ENCODE results near the gene DDHD1.

DDHD1 gene

GRCh38 chr14:53156238-53156637 lies 3.1 kb upstream of the DDHD1 start:
- Histone ChIP-seq H3K36me3 (ENCODE audit: control insufficient read depth, insufficient read depth, low read length) (no peaks in the 10 kb centered on the region), H3K4me3 (replicated peaks; ENCODE audit: low read depth, low read length) (no peak overlapping the region), H3K27me3 (replicated peaks; ENCODE audit: control insufficient read depth, insufficient read depth, low read length) (no peaks in the 10 kb centered on the region)
- no peak for TF ChIP-seq CTCF (IDR thresholded peaks at IDR 0.05; ENCODE audit: insufficient read depth, low read length, poor library complexity, severe bottlenecking)
- DNase-seq (ENCODE audit: extremely low read depth, insufficient read length): no peak

DNA sequence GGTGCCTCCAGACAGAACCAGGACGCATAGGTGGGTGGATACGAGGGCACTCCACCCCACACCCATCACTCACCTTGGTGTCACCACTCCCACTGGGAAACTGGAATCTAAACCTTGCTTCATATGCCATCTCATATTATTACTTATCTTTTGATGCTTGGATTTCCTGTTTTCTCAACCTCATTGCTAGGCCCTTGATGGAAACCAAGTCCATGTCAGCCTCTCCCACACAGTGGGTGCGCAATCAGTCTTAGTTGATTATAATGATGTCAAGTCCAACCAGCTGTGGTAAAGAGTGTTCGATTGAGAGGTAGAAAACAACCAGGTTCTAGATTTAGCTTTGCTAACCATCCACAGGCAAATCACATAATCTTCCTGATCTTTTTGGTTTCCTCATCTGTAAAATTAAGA lies 584 bp upstream of the DDHD1 start:
- no peak for DNase-seq (ENCODE audit: extremely low read depth, insufficient read length)
- peak overlapping the region; percentile 48 for H3K4me3 ChIP-seq (replicated peaks; ENCODE audit: low read depth, low read length)
- TF ChIP-seq CTCF (IDR thresholded peaks at IDR 0.05; ENCODE audit: insufficient read depth, low read length, poor library complexity, severe bottlenecking): no peak
- no peaks in the 10 kb centered on the region for H3K27me3 ChIP-seq (replicated peaks; ENCODE audit: control insufficient read depth, insufficient read depth, low read length)
- H3K36me3 ChIP-seq (ENCODE audit: control insufficient read depth, insufficient read depth, low read length): no peaks in the 10 kb centered on the region

- peak; percentile 79 for DNase-seq (ENCODE audit: extremely low read depth, insufficient read length)
- TF ChIP-seq CTCF (IDR thresholded peaks at IDR 0.05; ENCODE audit: insufficient read depth, low read length, poor library complexity, severe bottlenecking): no peak
- Histone ChIP-seq H3K27me3 (replicated peaks; ENCODE audit: control insufficient read depth, insufficient read depth, low read length) (no peaks in the 10 kb centered on the region), H3K4me3 (replicated peaks; ENCODE audit: low read depth, low read length) (peak overlapping the region; percentile 98), H3K36me3 (ENCODE audit: control insufficient read depth, insufficient read depth, low read length) (no peaks in the 10 kb centered on the region)
Observed at GRCh38 chr14:53152184-53152886, 788 bp downstream of the DDHD1 start.

DNA sequence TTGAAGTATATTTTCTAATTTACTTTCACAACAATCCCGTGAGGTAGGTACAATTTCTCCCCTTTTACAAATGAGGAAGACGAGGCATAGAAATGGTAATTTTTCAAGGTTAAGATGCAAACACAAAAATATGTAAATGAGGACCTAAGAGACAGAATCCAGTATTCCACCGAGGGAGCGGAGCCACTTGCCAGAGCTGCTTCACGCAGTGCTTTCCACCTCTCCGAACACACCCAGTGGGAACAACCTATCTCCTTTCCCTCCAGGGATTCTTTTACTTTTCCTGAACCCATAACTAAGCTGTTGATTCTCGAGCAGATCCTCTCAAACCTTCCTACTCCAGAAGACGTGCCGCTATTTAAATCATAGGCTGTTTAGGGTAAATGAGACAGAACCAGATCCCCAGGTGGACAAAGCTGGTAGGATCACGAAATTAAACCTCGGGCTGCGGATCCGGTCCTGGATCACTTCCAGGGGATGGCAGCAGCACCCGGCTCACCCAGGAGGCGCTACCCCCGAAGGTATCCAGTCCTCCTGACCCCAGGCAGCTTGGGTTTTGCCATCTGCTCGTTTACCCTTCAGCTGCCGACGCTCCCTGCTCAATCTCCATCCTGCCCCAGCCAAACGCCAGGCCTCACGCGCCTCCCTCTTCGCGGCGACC lies 1.5 kb downstream of the DDHD1 start:
- TF ChIP-seq CTCF (IDR thresholded peaks at IDR 0.05; ENCODE audit: insufficient read depth, low read length, poor library complexity, severe bottlenecking): no peak
- no peak for DNase-seq (ENCODE audit: extremely low read depth, insufficient read length)
- no peaks in the 10 kb centered on the region for H3K36me3 ChIP-seq (ENCODE audit: control insufficient read depth, insufficient read depth, low read length)
- H3K4me3 ChIP-seq (replicated peaks; ENCODE audit: low read depth, low read length): peak overlapping the region; percentile 98
- no peaks in the 10 kb centered on the region for H3K27me3 ChIP-seq (replicated peaks; ENCODE audit: control insufficient read depth, insufficient read depth, low read length)

DNA sequence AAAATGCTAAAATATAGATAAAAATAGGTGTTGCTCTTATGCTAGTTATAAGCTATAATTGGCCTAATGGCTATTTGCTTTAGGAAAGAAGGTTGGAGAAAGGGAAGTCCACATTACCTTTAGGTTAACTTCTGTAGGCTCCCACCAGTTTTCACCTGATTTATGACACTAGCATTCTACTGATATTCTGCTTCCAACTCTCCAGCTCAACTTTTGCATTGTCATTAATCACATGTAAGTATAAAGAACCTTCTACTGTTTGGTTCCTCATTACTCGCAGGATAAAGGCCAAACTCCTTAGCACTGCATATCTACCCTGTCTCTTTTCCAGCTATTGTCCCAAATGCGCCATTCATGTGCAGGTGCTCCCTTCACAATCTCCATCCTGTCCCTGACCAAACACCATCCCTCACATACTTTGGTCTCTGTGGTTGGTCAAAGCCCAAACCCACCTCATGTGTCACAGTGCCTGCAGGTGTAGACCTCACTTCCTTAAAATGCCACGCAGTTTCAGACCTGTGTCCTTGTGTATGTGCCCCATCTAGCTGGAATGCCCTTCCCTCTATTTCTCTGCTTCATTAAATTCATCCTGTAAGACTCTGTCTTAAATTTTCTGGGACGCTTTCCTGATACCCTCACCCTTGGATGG lies 3.3 kb downstream of the DDHD1 start:
- no peaks in the 10 kb centered on the region for H3K27me3 ChIP-seq (replicated peaks; ENCODE audit: control insufficient read depth, insufficient read depth, low read length)
- no peaks in the 10 kb centered on the region for H3K36me3 ChIP-seq (ENCODE audit: control insufficient read depth, insufficient read depth, low read length)
- no peak for DNase-seq (ENCODE audit: extremely low read depth, insufficient read length)
- H3K4me3 ChIP-seq (replicated peaks; ENCODE audit: low read depth, low read length): peak overlapping the region; percentile 98
- TF ChIP-seq CTCF (IDR thresholded peaks at IDR 0.05; ENCODE audit: insufficient read depth, low read length, poor library complexity, severe bottlenecking): no peak

Data from GM06990 (cell line).